MM.1S (cell line): ENCODE data around the gene AGBL4.

ENCODE experiments used
- DNase-seq: peaks from one replicate; pipeline ENCODE4 v3.0.0-alpha.2; 2015
- H2AFZ ChIP-seq: fragments of 300-600 bp; sonication (generic); 2 replicates; pipeline ENCODE4 v1.6.0; 2016; ENCODE audit warnings: antibody characterized with exemption, low read length
- H3F3A ChIP-seq: fragments of 300-600 bp; sonication (generic); 2 replicates; pipeline ENCODE4 v1.6.1; 2016; ENCODE audit warnings: mild to moderate bottlenecking, antibody characterized with exemption, low read length, moderate library complexity, mixed read lengths; ENCODE audit not compliant: insufficient read depth
- H3K27ac ChIP-seq: fragments of 300-600 bp; sonication (generic); 2 replicates; pipeline ENCODE4 v1.5.1; 2016; ENCODE audit warnings: mild to moderate bottlenecking, low read length
- H3K27me3 ChIP-seq: fragments of 300-600 bp; sonication (generic); replicated peaks from 2 replicates; pipeline ENCODE4 v1.6.0; 2016; ENCODE audit warnings: low read length; ENCODE audit not compliant: insufficient read depth
- H3K36me3 ChIP-seq: fragments of 300-600 bp; sonication (generic); replicated peaks from 2 replicates; pipeline ENCODE4 v1.6.1; 2016; ENCODE audit warnings: mild to moderate bottlenecking, low read length, mixed read lengths; ENCODE audit not compliant: insufficient read depth
- H3K4me1 ChIP-seq: fragments of 300-600 bp; sonication (generic); 2 replicates; pipeline ENCODE4 v1.6.1; 2016; ENCODE audit warnings: low read length, mixed read lengths
- H3K4me2 ChIP-seq: fragments of 300-600 bp; sonication (generic); 2 replicates; pipeline ENCODE4 v1.6.0; 2016; ENCODE audit warnings: low read depth, low read length
- H3K4me3 ChIP-seq: fragments of 300-600 bp; sonication (generic); 2 replicates; pipeline ENCODE4 v1.5.1; 2016; ENCODE audit warnings: low read length, mixed read lengths
- H3K79me2 ChIP-seq: fragments of 300-600 bp; sonication (generic); 2 replicates; pipeline ENCODE4 v1.6.1; 2016; ENCODE audit warnings: mixed run types, low read length, mixed read lengths
- H3K9ac ChIP-seq: fragments of 300-600 bp; sonication (generic); 2 replicates; pipeline ENCODE4 v1.6.1; 2016; ENCODE audit warnings: low read length, mixed read lengths
- H3K9me2 ChIP-seq: fragments of 300-600 bp; sonication (generic); replicated peaks from 2 replicates; pipeline ENCODE4 v1.6.1; 2016; ENCODE audit warnings: mild to moderate bottlenecking, low read length, mixed read lengths; ENCODE audit not compliant: insufficient read depth
- H3K9me3 ChIP-seq: fragments of 300-600 bp; sonication (generic); replicated peaks from 2 replicates; pipeline ENCODE4 v1.6.1; 2016; ENCODE audit warnings: mild to moderate bottlenecking, low read length, mixed read lengths; ENCODE audit not compliant: insufficient read depth
- H4K20me1 ChIP-seq: fragments of 300-600 bp; sonication (generic); 2 replicates; pipeline ENCODE4 v1.6.1; 2016; ENCODE audit warnings: mild to moderate bottlenecking, low read length, moderate library complexity, mixed read lengths; ENCODE audit not compliant: insufficient read depth
- EZH2 ChIP-seq: fragments of 300-600 bp; sonication (generic); optimal IDR thresholded peaks from 2 replicates; pipeline ENCODE3; 2017; ENCODE audit warnings: low read depth, mild to moderate bottlenecking, antibody characterized with exemption, low read length, mixed read lengths
- EZH2phosphoT487 ChIP-seq: fragments of 300-600 bp; sonication (generic); IDR thresholded peaks from 2 replicates; pipeline ENCODE4 v1.6.1; 2018; ENCODE audit warnings: antibody characterized with exemption, low read length
- TF ChIP-seq, protein P1 (sequence below): fragments of 300-600 bp; sonication (generic); IDR thresholded peaks from 2 replicates; pipeline ENCODE4 v1.5.1; 2016; ENCODE audit warnings: antibody characterized with exemption, low read length, mixed read lengths

Gene AGBL4

DNA sequence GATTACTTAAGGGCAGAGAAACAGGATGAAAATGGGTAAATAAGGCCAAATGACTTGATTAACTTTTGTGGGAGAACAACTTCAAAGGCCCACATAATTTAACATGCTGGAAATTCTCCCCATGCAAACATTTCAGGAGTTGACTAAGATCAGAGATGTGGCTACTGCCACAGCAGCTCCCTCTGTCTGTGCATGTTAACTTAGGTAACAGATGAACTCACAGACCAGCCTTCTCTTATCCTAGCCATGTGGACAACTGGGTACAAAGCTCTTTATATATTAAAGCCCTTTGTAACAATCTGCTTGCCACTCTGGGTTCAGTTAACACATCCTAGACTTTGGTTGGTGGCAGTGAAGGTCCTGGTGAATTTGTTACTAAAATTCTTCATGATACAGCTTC lies 1280.3 kb downstream of the AGBL4 start:
- no peaks in the 10 kb centered on the region for H3K79me2 ChIP-seq
- no peak for DNase-seq
- no peak overlapping the region for H3K9ac ChIP-seq
- no peaks in the 10 kb centered on the region for H3K27me3 ChIP-seq
- peak overlapping the region; percentile 39; the same call in 1 of the 2 replicates for H3K27ac ChIP-seq
- H3K9me2 ChIP-seq = no peaks in the 10 kb centered on the region
- H3K4me3 ChIP-seq = no peak overlapping the region
- H2AFZ ChIP-seq = no peak overlapping the region
- no peaks in the 10 kb centered on the region for H3K36me3 ChIP-seq
- no peaks in the 10 kb centered on the region for H3K9me3 ChIP-seq
- TF ChIP-seq EZH2 (no peak), EZH2phosphoT487 (no peak)
- TF ChIP-seq, protein P1, sequence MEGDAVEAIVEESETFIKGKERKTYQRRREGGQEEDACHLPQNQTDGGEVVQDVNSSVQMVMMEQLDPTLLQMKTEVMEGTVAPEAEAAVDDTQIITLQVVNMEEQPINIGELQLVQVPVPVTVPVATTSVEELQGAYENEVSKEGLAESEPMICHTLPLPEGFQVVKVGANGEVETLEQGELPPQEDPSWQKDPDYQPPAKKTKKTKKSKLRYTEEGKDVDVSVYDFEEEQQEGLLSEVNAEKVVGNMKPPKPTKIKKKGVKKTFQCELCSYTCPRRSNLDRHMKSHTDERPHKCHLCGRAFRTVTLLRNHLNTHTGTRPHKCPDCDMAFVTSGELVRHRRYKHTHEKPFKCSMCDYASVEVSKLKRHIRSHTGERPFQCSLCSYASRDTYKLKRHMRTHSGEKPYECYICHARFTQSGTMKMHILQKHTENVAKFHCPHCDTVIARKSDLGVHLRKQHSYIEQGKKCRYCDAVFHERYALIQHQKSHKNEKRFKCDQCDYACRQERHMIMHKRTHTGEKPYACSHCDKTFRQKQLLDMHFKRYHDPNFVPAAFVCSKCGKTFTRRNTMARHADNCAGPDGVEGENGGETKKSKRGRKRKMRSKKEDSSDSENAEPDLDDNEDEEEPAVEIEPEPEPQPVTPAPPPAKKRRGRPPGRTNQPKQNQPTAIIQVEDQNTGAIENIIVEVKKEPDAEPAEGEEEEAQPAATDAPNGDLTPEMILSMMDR = no peak
- peaks cover 10% of the 10 kb centered on the region; the same call in 1 of the 2 replicates for H3K4me1 ChIP-seq
- H3K4me2 ChIP-seq = peak overlapping the region; percentile 7; the same call in 1 of the 2 replicates
- H4K20me1 ChIP-seq = no peaks in the 10 kb centered on the region
- no peaks in the 10 kb centered on the region for H3F3A ChIP-seq

DNA sequence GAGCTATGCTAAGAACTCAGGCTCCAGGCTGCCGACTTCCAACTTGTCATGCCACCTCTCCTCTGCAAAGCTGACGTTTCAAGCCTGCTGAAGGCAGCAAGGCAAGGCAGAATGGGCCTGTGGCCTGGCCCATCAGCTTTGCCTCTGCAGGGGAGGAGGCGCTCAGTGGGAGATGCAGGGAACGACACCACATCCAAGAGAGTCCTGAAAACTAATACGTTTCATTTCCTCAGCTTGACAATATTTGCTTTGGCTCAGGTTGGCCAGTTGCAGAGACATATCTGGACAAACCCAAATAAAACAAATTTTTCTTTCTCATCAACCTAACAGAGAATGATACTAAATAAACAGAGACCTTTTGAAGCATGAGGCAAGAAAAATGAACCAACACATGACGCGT lies 1282.4 kb downstream of the AGBL4 start:
- Histone ChIP-seq H3K9ac (no peak overlapping the region), H3K4me1 (peaks cover 10% of the 10 kb centered on the region; the same call in 1 of the 2 replicates), H3K4me3 (no peak overlapping the region), H3K79me2 (no peaks in the 10 kb centered on the region), H3K4me2 (no peak overlapping the region), H3F3A (no peaks in the 10 kb centered on the region), H3K9me3 (no peaks in the 10 kb centered on the region), H3K27me3 (no peaks in the 10 kb centered on the region), H3K9me2 (no peaks in the 10 kb centered on the region), H2AFZ (no peak overlapping the region), H3K27ac (no peak overlapping the region), H4K20me1 (no peaks in the 10 kb centered on the region), H3K36me3 (no peaks in the 10 kb centered on the region)
- TF ChIP-seq EZH2phosphoT487 (no peak), EZH2 (no peak)
- TF ChIP-seq, protein P1 = no peak
- DNase-seq = no peak

DNA sequence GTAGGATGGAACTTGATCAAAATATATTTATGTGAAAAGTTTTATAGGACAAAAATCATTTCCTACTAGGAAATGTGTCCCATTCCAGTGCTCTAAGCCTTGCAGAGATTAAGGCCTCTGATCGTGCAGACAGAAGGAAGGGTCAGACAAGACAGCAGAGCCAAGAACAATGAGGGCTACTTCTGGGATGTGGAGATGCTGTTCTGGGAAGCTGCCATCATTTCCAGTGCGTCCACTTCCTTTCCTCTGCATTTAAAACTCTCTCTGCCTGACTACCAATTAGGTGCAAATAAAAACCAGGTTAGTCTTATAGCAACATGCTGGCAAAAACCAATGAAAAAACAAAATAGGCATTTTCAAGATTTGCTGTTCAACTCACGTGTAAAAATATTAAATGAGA lies 1283.1 kb downstream of the AGBL4 start:
- no peaks in the 10 kb centered on the region for H3K27me3 ChIP-seq
- DNase-seq = no peak
- H3K4me2 ChIP-seq = no peak overlapping the region
- no peaks in the 10 kb centered on the region for H3K9me2 ChIP-seq
- no peaks in the 10 kb centered on the region for H3K79me2 ChIP-seq
- no peak for TF ChIP-seq EZH2
- TF ChIP-seq, protein P1 = no peak
- no peak for TF ChIP-seq EZH2phosphoT487
- H4K20me1 ChIP-seq = no peaks in the 10 kb centered on the region
- no peak overlapping the region for H3K4me3 ChIP-seq
- no peaks in the 10 kb centered on the region for H3K9me3 ChIP-seq
- no peak overlapping the region for H2AFZ ChIP-seq
- no peaks in the 10 kb centered on the region for H3F3A ChIP-seq
- no peak overlapping the region for H3K27ac ChIP-seq
- H3K4me1 ChIP-seq = peaks cover 10% of the 10 kb centered on the region; the same call in 1 of the 2 replicates
- no peak overlapping the region for H3K9ac ChIP-seq
- H3K36me3 ChIP-seq = no peaks in the 10 kb centered on the region
